ENCODE results near the gene CIC.

DNA sequence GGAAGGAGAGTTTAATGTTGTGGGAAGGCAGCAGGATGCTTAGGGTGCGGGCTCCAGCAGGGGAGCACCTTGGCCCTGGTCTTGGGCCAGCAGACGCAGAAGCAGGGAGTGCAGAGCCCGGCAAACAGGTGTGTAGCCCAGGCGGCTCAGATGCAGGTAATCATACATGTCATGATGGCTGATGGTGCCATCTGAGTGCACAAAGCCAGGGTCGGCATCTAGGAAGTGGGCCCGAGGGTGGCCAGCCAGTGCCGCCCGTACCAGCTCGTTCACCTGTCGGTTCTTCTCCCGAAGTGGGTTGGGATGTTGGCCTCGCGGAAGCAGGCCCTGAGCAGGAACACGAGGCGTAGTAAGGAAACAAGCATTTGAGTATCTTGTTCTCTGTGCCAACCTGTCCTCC, 28.0 kb downstream of the CIC start:
- TF ChIP-seq CTCF (IDR thresholded peaks at IDR 0.05) = no peak
- no peak for TF ChIP-seq POLR2A (IDR thresholded peaks at IDR 0.05)

All from lower leg skin (tissue), 3 donors.